PC-9 (cell line): ENCODE data around the gene ARCN1. TPM values are rescaled to one million over a fixed set of nuclear protein-coding genes. Genes with fewer than 3 reads are reported as not detected.

Experiments used
- BruUV-seq: library from RNA; stranded (reverse); fragments of 400-500 nt; replicated peaks from 2 replicates; lab custom pipeline; 2021; lab: Mats Ljungman, UMichigan
- CTCF ChIA-PET: fragments of 300-600 bp; sonication (Branson Sonifier 250); formaldehyde crosslinking; loops from one replicate; lab custom pipeline; 2022; ENCODE audit warnings: antibody characterized with exemption; lab: Charles Lee
- POLR2A ChIA-PET: fragments of 300-600 bp; sonication (Branson Sonifier 250); formaldehyde crosslinking; loops from one replicate; lab custom pipeline; 2022; ENCODE audit warnings: antibody characterized with exemption; ENCODE audit not compliant: unreplicated experiment; lab: Charles Lee
- DNase-seq, 2 experiments: peaks; one replicate each; pipeline versions ENCODE4 v3.0.0 to v3.0.0-alpha.2; 2015 to 2022; ENCODE audit warnings: mixed read lengths in 1 of 2
- H2AFZ ChIP-seq: fragments of 200-600 bp; sonication (generic); 2 replicates; pipeline ENCODE4 v1.8.1; 2017; ENCODE audit warnings: antibody characterized with exemption
- H3F3A ChIP-seq: fragments of 200-600 bp; sonication (generic); 2 replicates; pipeline ENCODE4 v1.8.1; 2017; ENCODE audit warnings: antibody characterized with exemption, mild to moderate bottlenecking, low read depth; ENCODE audit not compliant: insufficient read depth
- H3K27ac ChIP-seq: fragments of 200-600 bp; sonication (generic); 2 replicates; pipeline ENCODE4 v1.6.1; 2016; ENCODE audit warnings: mixed run types
- H3K27me3 ChIP-seq: fragments of 200-600 bp; sonication (generic); 2 replicates; pipeline ENCODE4 v1.6.1; 2016; ENCODE audit warnings: low read depth, mixed run types; ENCODE audit not compliant: insufficient read depth
- H3K36me3 ChIP-seq: fragments of 200-600 bp; sonication (generic); 2 replicates; pipeline ENCODE4 v1.6.1; 2016; ENCODE audit warnings: low read depth, mixed run types
- H3K4me1 ChIP-seq: fragments of 200-600 bp; sonication (generic); replicated peaks from 2 replicates; pipeline ENCODE4 v1.6.1; 2016; ENCODE audit warnings: mixed run types; ENCODE audit not compliant: insufficient read depth
- H3K4me2 ChIP-seq: fragments of 200-600 bp; sonication (generic); 2 replicates; pipeline ENCODE4 v1.6.1; 2017; ENCODE audit warnings: mixed run types
- H3K4me3 ChIP-seq: fragments of 200-600 bp; sonication (generic); 2 replicates; pipeline ENCODE4 v1.6.1; 2016; ENCODE audit warnings: mixed run types
- H3K79me2 ChIP-seq: fragments of 200-600 bp; sonication (generic); 2 replicates; pipeline ENCODE4 v1.6.1; 2017; ENCODE audit warnings: low read depth, mixed run types
- H3K9me2 ChIP-seq: fragments of 200-600 bp; sonication (generic); 2 replicates; pipeline ENCODE4 v1.8.1; 2017; ENCODE audit warnings: mild to moderate bottlenecking; ENCODE audit not compliant: insufficient read depth
- H3K9me3 ChIP-seq: fragments of 200-600 bp; sonication (generic); 2 replicates; pipeline ENCODE4 v1.8.1; 2016; ENCODE audit warnings: low read depth; ENCODE audit not compliant: insufficient read depth
- H4K20me1 ChIP-seq: fragments of 200-600 bp; sonication (generic); 2 replicates; pipeline ENCODE4 v1.8.1; 2017; ENCODE audit not compliant: insufficient read depth
- CTCF ChIP-seq: fragments of 200-600 bp; sonication (generic); conservative IDR thresholded peaks from 2 replicates; pipeline ENCODE4 v1.6.1; 2017; ENCODE audit warnings: mixed run types, antibody characterized with exemption, mild to moderate bottlenecking, moderate library complexity
- EZH2 ChIP-seq: fragments of 200-600 bp; sonication (generic); IDR thresholded peaks from 2 replicates; pipeline ENCODE4 v1.8.0; 2017; ENCODE audit warnings: antibody characterized with exemption, low read depth
- intact Hi-C: fragments of 100-400 bp; cut with micrococcal nuclease; formaldehyde crosslinking; loops from one replicate; pipeline ENCODE4 v1.10.0; 2022; ENCODE audit not compliant: unreplicated experiment
- total RNA-seq: library from RNA; stranded (reverse); gene quantifications from 2 replicates; pipeline ENCODE4 v1.2.3, GENCODE V29; 2021

The ARCN1 gene
- total RNA-seq, 1 experiment from 2014 or later: 105 TPM

- TF ChIP-seq EZH2: no peak
- no peak for TF ChIP-seq CTCF
- intact Hi-C loops: loop anchor here (2.0 kb wide), 1 partner anchor 37 kb away; no protein-coding TSS in a partner anchor
- ChIA-PET POLR2A (interaction anchor here (0.6 kb wide), 2 partner anchors 344 to 397 kb away, joined by 5 to 7 read pairs; partner anchors contain the start of gene TRAPPC4), CTCF (interaction anchor here (0.6 to 2.6 kb wide), 4 partner anchors 13 to 456 kb away, joined by 3 to 12 read pairs (median 7); no protein-coding TSS in a partner anchor)
- Histone ChIP-seq H3K9me3 (no peaks in the 10 kb centered on the region), H3K9me2 (no peaks in the 10 kb centered on the region), H3F3A (peaks cover 67% of the 10 kb centered on the region), H2AFZ (peak overlapping the region; percentile 80; the same call in 1 of the 2 replicates), H3K4me1 (peaks cover 62% of the 10 kb centered on the region), H3K4me2 (peak overlapping the region; percentile 87), H3K36me3 (peaks cover 9% of the 10 kb centered on the region), H4K20me1 (peaks cover under 1% of the 10 kb centered on the region; the same call in 1 of the 2 replicates), H3K27ac (peak overlapping the region; percentile 79), H3K79me2 (peaks cover 33% of the 10 kb centered on the region), H3K27me3 (no peaks in the 10 kb centered on the region), H3K4me3 (peak overlapping the region; percentile 67)
- DNase-seq: no peak
- TSS peak; percentile 56 for BruUV-seq
Observed at GRCh38 chr11:118621784-118622375, 49.7 kb downstream of the ARCN1 start.

- H3K36me3 ChIP-seq: peaks cover 16% of the 10 kb centered on the region
- POLR2A ChIA-PET: interaction anchor here (0.6 to 0.7 kb wide), 5 partner anchors 352 to 919 kb away, joined by 3 to 7 read pairs (median 4); partner anchors contain the start of gene TRAPPC4
Observed at GRCh38 chr11:118622376-118623268, 50.4 kb downstream of the ARCN1 start.

More at GRCh38 chr11:118622376-118623268, 50.4 kb downstream of the ARCN1 start:
- Histone ChIP-seq H3K27me3 (no peaks in the 10 kb centered on the region), H3F3A (peaks cover 67% of the 10 kb centered on the region), H3K27ac (peak overlapping the region; percentile 79), H2AFZ (no peak overlapping the region), H3K4me2 (peak overlapping the region; percentile 87), H3K79me2 (peaks cover 33% of the 10 kb centered on the region), H3K9me3 (no peaks in the 10 kb centered on the region), H3K9me2 (no peaks in the 10 kb centered on the region), H4K20me1 (peaks cover 6% of the 10 kb centered on the region; the same call in 1 of the 2 replicates), H3K4me1 (peaks cover 62% of the 10 kb centered on the region), H3K4me3 (peak overlapping the region; percentile 67)
- intact Hi-C loops: loop anchor here (2.0 kb wide), 1 partner anchor 36 kb away; no protein-coding TSS in a partner anchor
- peak; percentile 88 to 98 for DNase-seq
- no peak for TF ChIP-seq CTCF
- no peak for TF ChIP-seq EZH2
- CTCF ChIA-PET: interaction anchor here (1.0 to 2.6 kb wide), 2 partner anchors 14 to 15 kb away, joined by 4 to 12 read pairs; partner anchors contain the start of gene PHLDB1
- BruUV-seq: no TSS peak
